ENCODE data around the gene SESTD1. TPM values are rescaled to one million over a fixed set of nuclear protein-coding genes. Genes with fewer than 3 reads are reported as not detected.

Gene SESTD1
- total RNA-seq, 1 experiment from 2014 or later, result 26.6 TPM

DNA sequence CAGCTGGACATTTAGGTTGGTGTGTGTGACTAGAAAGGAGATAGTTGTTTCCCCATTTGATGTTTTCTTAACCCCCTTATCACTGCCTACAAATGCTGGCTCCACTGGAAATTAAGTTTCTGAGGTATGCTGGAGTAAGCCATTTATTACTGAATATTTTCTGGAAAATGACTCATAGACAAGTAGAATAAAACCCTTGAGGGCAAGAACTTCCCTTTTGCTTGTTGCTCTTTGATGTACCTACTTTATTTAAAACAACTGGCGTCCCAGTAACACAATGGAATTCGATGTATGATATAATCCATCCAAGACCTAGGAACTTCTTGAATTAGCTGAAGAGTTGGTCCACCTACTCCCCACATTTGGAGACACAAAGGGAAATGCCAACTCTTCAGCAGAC is 33.3 kb upstream of the SESTD1 start:
- Histone ChIP-seq H3K79me2 (ENCODE audit: insufficient read depth, low read length) (no peaks in the 10 kb centered on the region), H3K9me2 (ENCODE audit: insufficient read depth) (no peaks in the 10 kb centered on the region), H3K27me3 (ENCODE audit: insufficient read depth, low read length) (no peaks in the 10 kb centered on the region), H3K36me3 (ENCODE audit: control insufficient read depth in 1 of 2, insufficient read depth in 2 of 2, low read length in 2 of 2) (no peaks in the 10 kb centered on the region), H3K27ac (ENCODE audit: low read depth, low read length) (no peak overlapping the region), H4K20me1 (ENCODE audit: insufficient read depth) (no peaks in the 10 kb centered on the region), H3K4me3 (replicated peaks in 1 of 2; ENCODE audit: low read depth in 1 of 2, low read length in 2 of 2) (no peak overlapping the region), H3K9me3 (ENCODE audit: control insufficient read depth in 1 of 2, insufficient read depth in 1 of 2, low read depth in 1 of 2, low read length in 2 of 2) (0 out of 4 replicates have a peak, but pooled peaks cover 0 to 5% of the 10 kb centered on the region in 2 experiments), H3K9ac (ENCODE audit: low read length) (no peak overlapping the region), H2AFZ (ENCODE audit: low read depth, low read length, poor library complexity, severe bottlenecking) (no peak overlapping the region), H3K4me1 (ENCODE audit: control insufficient read depth in 1 of 2, insufficient read depth in 2 of 2, low read length in 2 of 2) (no peaks in the 10 kb centered on the region; a peak in 1 of 4 replicates), H3K4me2 (ENCODE audit: low read length) (no peak overlapping the region)
- ChIA-PET RAD21 (ENCODE audit: low non-redundant PET in 1 of 2, low total read pairs in 2 of 2, uncharacterized antibody in 2 of 2, unreplicated experiment in 2 of 2) (no interaction called here), CTCF (no interaction called here), POLR2A (no interaction called here)
- no peak for ATAC-seq
- DNase-seq (ENCODE audit: low read depth, low spot score), result no peak
- intact Hi-C loops (cut with micrococcal nuclease), result no loop called here
- TF ChIP-seq CBX3 (IDR thresholded peaks at IDR 0.05; ENCODE audit: low read depth) (no peak), JUND (IDR thresholded peaks at IDR 0.05) (no peak), ZNF274 (IDR thresholded peaks at IDR 0.05; ENCODE audit: low read depth, low read length) (no peak), POLR2AphosphoS5 (IDR thresholded peaks at IDR 0.05; ENCODE audit: low read depth, low read length) (no peak), ELF1 (IDR thresholded peaks at IDR 0.05; ENCODE audit: borderline replicate concordance, low read depth) (no peak)
- TF ChIP-seq, protein P1, sequence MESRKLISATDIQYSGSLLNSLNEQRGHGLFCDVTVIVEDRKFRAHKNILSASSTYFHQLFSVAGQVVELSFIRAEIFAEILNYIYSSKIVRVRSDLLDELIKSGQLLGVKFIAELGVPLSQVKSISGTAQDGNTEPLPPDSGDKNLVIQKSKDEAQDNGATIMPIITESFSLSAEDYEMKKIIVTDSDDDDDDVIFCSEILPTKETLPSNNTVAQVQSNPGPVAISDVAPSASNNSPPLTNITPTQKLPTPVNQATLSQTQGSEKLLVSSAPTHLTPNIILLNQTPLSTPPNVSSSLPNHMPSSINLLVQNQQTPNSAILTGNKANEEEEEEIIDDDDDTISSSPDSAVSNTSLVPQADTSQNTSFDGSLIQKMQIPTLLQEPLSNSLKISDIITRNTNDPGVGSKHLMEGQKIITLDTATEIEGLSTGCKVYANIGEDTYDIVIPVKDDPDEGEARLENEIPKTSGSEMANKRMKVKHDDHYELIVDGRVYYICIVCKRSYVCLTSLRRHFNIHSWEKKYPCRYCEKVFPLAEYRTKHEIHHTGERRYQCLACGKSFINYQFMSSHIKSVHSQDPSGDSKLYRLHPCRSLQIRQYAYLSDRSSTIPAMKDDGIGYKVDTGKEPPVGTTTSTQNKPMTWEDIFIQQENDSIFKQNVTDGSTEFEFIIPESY (IDR thresholded peaks at IDR 0.05; ENCODE audit: extremely low read depth, insufficient replicate concordance, low read length), result no peak
- no TSS peak for BruUV-seq (replicated peaks)

DNA sequence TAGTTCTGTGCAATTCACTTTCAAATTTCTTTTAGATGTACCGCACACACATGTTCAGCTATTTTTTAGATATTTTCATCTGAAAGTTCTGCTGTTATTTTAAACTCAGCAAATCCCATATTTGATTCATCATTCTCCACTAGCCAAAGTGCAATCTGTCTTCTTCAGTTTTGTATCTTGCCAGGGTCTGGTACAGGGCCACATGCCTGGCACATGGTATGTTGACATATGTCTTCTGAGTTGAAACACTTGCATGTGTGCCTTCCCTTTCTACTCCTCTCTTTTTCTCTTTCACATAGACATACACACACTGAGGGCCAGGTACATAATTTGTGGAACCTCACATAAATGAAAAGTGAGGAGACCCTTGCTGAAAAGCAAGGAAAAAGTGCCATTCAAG is 25.7 kb upstream of the SESTD1 start:
- no peak overlapping the region for H3K4me2 ChIP-seq (ENCODE audit: low read length)
- DNase-seq (ENCODE audit: low read depth, low spot score), result no peak
- RAD21 ChIA-PET (ENCODE audit: low non-redundant PET in 1 of 2, low total read pairs in 2 of 2, uncharacterized antibody in 2 of 2, unreplicated experiment in 2 of 2), result no interaction called here
- H3K4me3 ChIP-seq (replicated peaks in 1 of 2; ENCODE audit: low read depth in 1 of 2, low read length in 2 of 2), result no peak overlapping the region
- H3K9me2 ChIP-seq (ENCODE audit: insufficient read depth), result no peaks in the 10 kb centered on the region
- no peaks in the 10 kb centered on the region for H3K79me2 ChIP-seq (ENCODE audit: insufficient read depth, low read length)
- no peak overlapping the region for H3K27ac ChIP-seq (ENCODE audit: low read depth, low read length)
- intact Hi-C loops (cut with micrococcal nuclease), result no loop called here
- H3K9ac ChIP-seq (ENCODE audit: low read length), result no peak overlapping the region
- TF ChIP-seq POLR2AphosphoS5 (IDR thresholded peaks at IDR 0.05; ENCODE audit: low read depth, low read length) (no peak), SP1 (IDR thresholded peaks at IDR 0.05; ENCODE audit: low read depth) (no peak), TCF7L2 (IDR thresholded peaks at IDR 0.05; ENCODE audit: borderline replicate concordance, extremely low read depth, insufficient read depth, insufficient read length) (no peak), ELF1 (IDR thresholded peaks at IDR 0.05; ENCODE audit: borderline replicate concordance, low read depth) (no peak), EZH2 (IDR thresholded peaks at IDR 0.05) (no peak), JUND (IDR thresholded peaks at IDR 0.05) (no peak), ATF3 (IDR thresholded peaks at IDR 0.05) (no peak), FOSL1 (IDR thresholded peaks at IDR 0.05; ENCODE audit: low read depth) (no peak), CEBPB (IDR thresholded peaks at IDR 0.05; ENCODE audit: low read depth) (no peak), ZNF274 (IDR thresholded peaks at IDR 0.05; ENCODE audit: low read depth, low read length) (no peak)
- H3K9me3 ChIP-seq (ENCODE audit: control insufficient read depth in 1 of 2, insufficient read depth in 1 of 2, low read depth in 1 of 2, low read length in 2 of 2), result no peaks in the 10 kb centered on the region
- no peaks in the 10 kb centered on the region for H4K20me1 ChIP-seq (ENCODE audit: insufficient read depth)
- no peaks in the 10 kb centered on the region for H3K36me3 ChIP-seq (ENCODE audit: control insufficient read depth in 1 of 2, insufficient read depth in 2 of 2, low read length in 2 of 2)
- no peaks in the 10 kb centered on the region for H3K4me1 ChIP-seq (ENCODE audit: control insufficient read depth in 1 of 2, insufficient read depth in 2 of 2, low read length in 2 of 2)
- H3K27me3 ChIP-seq (ENCODE audit: insufficient read depth, low read length), result no peaks in the 10 kb centered on the region
- ATAC-seq, result no peak
- H2AFZ ChIP-seq (ENCODE audit: low read depth, low read length, poor library complexity, severe bottlenecking), result no peak overlapping the region
- BruUV-seq (replicated peaks), result no TSS peak
- CTCF ChIA-PET, result no interaction called here
- POLR2A ChIA-PET, result no interaction called here

Data from HCT116 (cell line).